Progenitor cell of endocrine pancreas (in vitro differentiated cells): ENCODE results near the gene RBFOX2. TPM values are rescaled to one million over a fixed set of nuclear protein-coding genes. Genes with fewer than 3 reads are reported as not detected.
"Not testable (repeated sequence)": the region's sequence is repeated elsewhere in the genome, so short reads cannot be mapped to it uniquely, and the experiment has no call there.

ENCODE experiments used
- DNase-seq: peaks from one replicate; pipeline ENCODE4 v3.0.0; 2021; ENCODE audit warnings: low spot score; ENCODE audit not compliant: unreplicated experiment
- H3K27ac Mint-ChIP-seq: 2 replicates; pipeline ENCODE4 v1.8.0; 2021; ENCODE audit warnings: mild to moderate bottlenecking, moderate library complexity, mixed read lengths
- H3K27me3 Mint-ChIP-seq: 2 replicates; pipeline ENCODE4 v1.8.0; 2021; ENCODE audit warnings: mixed read lengths
- H3K36me3 Mint-ChIP-seq: 2 replicates; pipeline ENCODE4 v1.8.0; 2022; ENCODE audit warnings: mixed read lengths; ENCODE audit not compliant: insufficient read depth
- H3K4me1 Mint-ChIP-seq: 2 replicates; pipeline ENCODE4 v1.8.0; 2021; ENCODE audit warnings: low read depth, mixed read lengths
- H3K4me3 Mint-ChIP-seq: 2 replicates; pipeline ENCODE4 v1.8.0; 2021; ENCODE audit warnings: low read depth, mild to moderate bottlenecking, moderate library complexity, mixed read lengths
- H3K9me3 Mint-ChIP-seq: 2 replicates; pipeline ENCODE4 v1.8.0; 2021; ENCODE audit warnings: low read depth, mixed read lengths
- CTCF ChIP-seq: fragments of 200-600 bp; sonication (generic); IDR thresholded peaks from one replicate; pipeline ENCODE4 v1.5.0; 2021; ENCODE audit warnings: antibody characterized with exemption, mild to moderate bottlenecking; ENCODE audit not compliant: unreplicated experiment
- total RNA-seq: library from RNA; stranded (reverse); gene quantifications from 2 replicates; pipeline ENCODE4 v1.2.1, GENCODE V29; 2021

The RBFOX2 gene
- total RNA-seq, 1 donor from 2014 or later: 140 TPM

- H3K9me3 Mint-ChIP-seq: no peaks in the 10 kb centered on the region
- H3K27ac Mint-ChIP-seq: no peak overlapping the region
- H3K27me3 Mint-ChIP-seq: peaks cover 6% of the 10 kb centered on the region
Observed at GRCh38 chr22:35997438-35997837, 31.2 kb downstream of the RBFOX2 start.

GRCh38 chr22:35996596-35996995, 32.0 kb downstream of the RBFOX2 start:
- no peak for TF ChIP-seq CTCF
- Mint-ChIP-seq H3K36me3 (peaks cover 15% of the 10 kb centered on the region), H3K27me3 (peaks cover 9% of the 10 kb centered on the region), H3K27ac (no peak overlapping the region), H3K4me3 (no peak overlapping the region), H3K4me1 (peaks cover 20% of the 10 kb centered on the region), H3K9me3 (no peaks in the 10 kb centered on the region)
- no peak for DNase-seq

More at GRCh38 chr22:35997438-35997837, 31.2 kb downstream of the RBFOX2 start:
- Mint-ChIP-seq H3K36me3 (peaks cover 13% of the 10 kb centered on the region), H3K4me1 (peaks cover 23% of the 10 kb centered on the region), H3K4me3 (no peak overlapping the region)
- DNase-seq: no peak
- TF ChIP-seq CTCF: no peak

- peaks cover 15% of the 10 kb centered on the region for H3K36me3 Mint-ChIP-seq
Observed at GRCh38 chr22:35995772-35996171, 32.9 kb downstream of the RBFOX2 start.

GRCh38 chr22:35995348-35995747, 33.3 kb downstream of the RBFOX2 start:
- Mint-ChIP-seq H3K9me3 (no peaks in the 10 kb centered on the region), H3K4me3 (no peak overlapping the region), H3K36me3 (peaks cover 15% of the 10 kb centered on the region), H3K4me1 (peaks cover 14% of the 10 kb centered on the region), H3K27me3 (peaks cover 9% of the 10 kb centered on the region), H3K27ac (no peak overlapping the region)
- no peak for DNase-seq
- no peak for TF ChIP-seq CTCF

More at GRCh38 chr22:35995772-35996171, 32.9 kb downstream of the RBFOX2 start:
- DNase-seq: no peak
- peaks cover 9% of the 10 kb centered on the region for H3K27me3 Mint-ChIP-seq
- peaks cover 17% of the 10 kb centered on the region for H3K4me1 Mint-ChIP-seq
- TF ChIP-seq CTCF: no peak
- no peak overlapping the region for H3K27ac Mint-ChIP-seq
- H3K4me3 Mint-ChIP-seq: no peak overlapping the region
- no peaks in the 10 kb centered on the region for H3K9me3 Mint-ChIP-seq

- not testable (repeated sequence) for H3K4me1 Mint-ChIP-seq, H3K4me3 Mint-ChIP-seq, H3K27ac Mint-ChIP-seq, DNase-seq, H3K27me3 Mint-ChIP-seq, H3K9me3 Mint-ChIP-seq
- peaks cover 15% of the 10 kb centered on the region for H3K36me3 Mint-ChIP-seq
Observed at GRCh38 chr22:35993727-35994126, 34.9 kb downstream of the RBFOX2 start.

GRCh38 chr22:35993048-35993714, 35.4 kb downstream of the RBFOX2 start:
- no peak overlapping the region for H3K27ac Mint-ChIP-seq
- DNase-seq: no peak
- peaks cover 8% of the 10 kb centered on the region for H3K4me1 Mint-ChIP-seq
- peaks cover 15% of the 10 kb centered on the region for H3K36me3 Mint-ChIP-seq
- no peak for TF ChIP-seq CTCF
- peaks cover 9% of the 10 kb centered on the region for H3K27me3 Mint-ChIP-seq
- no peak overlapping the region for H3K4me3 Mint-ChIP-seq
- H3K9me3 Mint-ChIP-seq: no peaks in the 10 kb centered on the region
